Measurements from ENCODE around the gene PGLYRP4.

The PGLYRP4 gene

GRCh38 chr1:153362187-153362775 lies 13.6 kb upstream of the PGLYRP4 start:
- 57% methylated on average over 3 of the region's 3 CpGs for WGBS
- Histone ChIP-seq H2BK15ac (ENCODE audit: low read depth, poor library complexity, severe bottlenecking) (no peak overlapping the region), H3K9me3 (ENCODE audit: control insufficient read depth, low read length) (no peaks in the 10 kb centered on the region), H3K4ac (ENCODE audit: low read depth in 1 of 2, low read length in 2 of 2) (no peak overlapping the region), H3K23ac (ENCODE audit: low read length in 2 of 2) (no peak overlapping the region), H4K8ac (ENCODE audit: low read length) (no peak overlapping the region), H3K27me3 (ENCODE audit: control insufficient read depth in 1 of 2, insufficient read depth in 1 of 2, low read length in 2 of 2) (peaks cover 26 to 79% of the 10 kb centered on the region in 2 experiments), H3K4me3 (ENCODE audit: insufficient read depth in 1 of 2, low read depth in 1 of 2, low read length in 2 of 2) (no peak overlapping the region), H3K18ac (ENCODE audit: low read depth in 1 of 2, low read length in 2 of 2) (no peak overlapping the region), H2BK5ac (ENCODE audit: low read depth, low read length, poor library complexity, severe bottlenecking) (no peak overlapping the region), H3K9ac (ENCODE audit: low read length) (no peak overlapping the region), H4K91ac (ENCODE audit: low read length) (no peak overlapping the region), H3K27ac (ENCODE audit: low read length, poor library complexity, severe bottlenecking) (no peak overlapping the region), H3K14ac (ENCODE audit: low read length in 2 of 2) (no peak overlapping the region), H2AFZ (ENCODE audit: low read depth, low read length) (no peak overlapping the region), H3K36me3 (ENCODE audit: control insufficient read depth in 1 of 2, insufficient read depth in 2 of 2, low read depth in 1 of 2, low read length in 2 of 2) (no peaks in the 10 kb centered on the region), H2BK120ac (ENCODE audit: low read depth, low read length) (no peak overlapping the region), H2BK12ac (ENCODE audit: low read length in 2 of 2) (no peak overlapping the region), H3K4me2 (ENCODE audit: low read length, poor library complexity, severe bottlenecking) (no peak overlapping the region), H3K79me1 (replicated peaks; ENCODE audit: low read length, poor library complexity, severe bottlenecking) (no peaks in the 10 kb centered on the region), H2AK5ac (ENCODE audit: low read length, severe bottlenecking) (no peak overlapping the region), H3K4me1 (ENCODE audit: control insufficient read depth, insufficient read depth, low read depth, low read length) (no peaks in the 10 kb centered on the region)
- no peak for DNase-seq

- Histone ChIP-seq H2BK120ac (ENCODE audit: low read depth, low read length) (no peak overlapping the region), H3K79me1 (replicated peaks; ENCODE audit: low read length, poor library complexity, severe bottlenecking) (no peaks in the 10 kb centered on the region), H2BK15ac (ENCODE audit: low read depth, poor library complexity, severe bottlenecking) (no peak overlapping the region), H3K4ac (ENCODE audit: low read depth in 1 of 2, low read length in 2 of 2) (no peak overlapping the region), H2AK5ac (ENCODE audit: low read length, severe bottlenecking) (no peak overlapping the region), H3K18ac (ENCODE audit: low read depth in 1 of 2, low read length in 2 of 2) (no peak overlapping the region), H3K14ac (ENCODE audit: low read length in 2 of 2) (no peak overlapping the region), H3K27ac (ENCODE audit: low read length, poor library complexity, severe bottlenecking) (no peak overlapping the region), H3K23ac (ENCODE audit: low read length in 2 of 2) (no peak overlapping the region), H4K8ac (ENCODE audit: low read length) (no peak overlapping the region), H3K9me3 (ENCODE audit: control insufficient read depth, low read length) (no peaks in the 10 kb centered on the region), H3K36me3 (ENCODE audit: control insufficient read depth in 1 of 2, insufficient read depth in 2 of 2, low read depth in 1 of 2, low read length in 2 of 2) (no peaks in the 10 kb centered on the region), H2BK5ac (ENCODE audit: low read depth, low read length, poor library complexity, severe bottlenecking) (no peak overlapping the region), H2AFZ (ENCODE audit: low read depth, low read length) (no peak overlapping the region), H3K27me3 (ENCODE audit: control insufficient read depth in 1 of 2, insufficient read depth in 1 of 2, low read length in 2 of 2) (peaks cover 26 to 82% of the 10 kb centered on the region in 2 experiments), H3K4me2 (ENCODE audit: low read length, poor library complexity, severe bottlenecking) (no peak overlapping the region), H3K4me1 (ENCODE audit: control insufficient read depth, insufficient read depth, low read depth, low read length) (no peaks in the 10 kb centered on the region), H3K4me3 (ENCODE audit: insufficient read depth in 1 of 2, low read depth in 1 of 2, low read length in 2 of 2) (no peak overlapping the region), H3K9ac (ENCODE audit: low read length) (no peak overlapping the region), H2BK12ac (ENCODE audit: low read length in 2 of 2) (no peak overlapping the region), H4K91ac (ENCODE audit: low read length) (no peak overlapping the region)
- DNase-seq: no peak
- WGBS: 38% methylated on average over 4 of the region's 4 CpGs
These were observed 13.0 kb upstream of the PGLYRP4 start for GRCh38 chr1:153361480-153362109.

DNA sequence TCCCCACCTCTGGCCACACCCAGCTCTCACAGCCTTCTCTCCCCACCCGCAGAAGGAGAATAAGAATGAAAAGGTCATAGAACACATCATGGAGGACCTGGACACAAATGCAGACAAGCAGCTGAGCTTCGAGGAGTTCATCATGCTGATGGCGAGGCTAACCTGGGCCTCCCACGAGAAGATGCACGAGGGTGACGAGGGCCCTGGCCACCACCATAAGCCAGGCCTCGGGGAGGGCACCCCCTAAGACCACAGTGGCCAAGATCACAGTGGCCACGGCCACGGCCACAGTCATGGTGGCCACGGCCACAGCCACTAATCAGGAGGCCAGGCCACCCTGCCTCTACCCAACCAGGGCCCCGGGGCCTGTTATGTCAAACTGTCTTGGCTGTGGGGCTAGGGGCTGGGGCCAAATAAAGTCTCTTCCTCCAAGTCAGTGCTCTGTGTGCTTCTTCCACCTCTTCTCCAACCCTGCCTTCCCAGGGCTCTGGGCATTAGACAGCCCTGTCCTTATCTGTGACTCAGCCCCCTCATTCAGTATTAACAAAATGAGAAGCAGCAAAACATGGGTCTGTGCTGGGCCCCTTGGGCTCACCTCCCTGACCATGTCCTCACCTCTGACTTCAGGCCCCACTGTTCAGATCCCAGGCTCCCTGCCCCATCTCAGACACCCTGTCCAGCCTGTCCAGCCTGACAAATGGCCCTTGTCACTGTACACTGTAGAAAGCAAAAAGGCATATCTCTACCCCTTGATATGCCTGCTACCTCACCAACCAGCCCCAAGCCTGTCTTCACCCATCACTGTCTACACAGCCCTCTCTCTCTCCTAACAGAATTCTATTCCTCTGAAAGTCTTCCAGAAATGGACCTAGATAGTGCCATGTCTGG lies 12.2 kb upstream of the PGLYRP4 start:
- no peak overlapping the region for H2AK5ac ChIP-seq (ENCODE audit: low read length, severe bottlenecking)
- H3K4me3 ChIP-seq (ENCODE audit: insufficient read depth in 1 of 2, low read depth in 1 of 2, low read length in 2 of 2): no peak overlapping the region
- H3K4me2 ChIP-seq (ENCODE audit: low read length, poor library complexity, severe bottlenecking): no peak overlapping the region
- H3K18ac ChIP-seq (ENCODE audit: low read depth in 1 of 2, low read length in 2 of 2): no peak overlapping the region
- no peaks in the 10 kb centered on the region for H3K4me1 ChIP-seq (ENCODE audit: control insufficient read depth, insufficient read depth, low read depth, low read length)
- no peak overlapping the region for H2AFZ ChIP-seq (ENCODE audit: low read depth, low read length)
- H3K9ac ChIP-seq (ENCODE audit: low read length): no peak overlapping the region
- no peaks in the 10 kb centered on the region for H3K79me1 ChIP-seq (replicated peaks; ENCODE audit: low read length, poor library complexity, severe bottlenecking)
- H3K14ac ChIP-seq (ENCODE audit: low read length in 2 of 2): no peak overlapping the region
- 77% methylated on average over 11 of the region's 11 CpGs for WGBS
- no peak overlapping the region for H2BK120ac ChIP-seq (ENCODE audit: low read depth, low read length)
- H2BK15ac ChIP-seq (ENCODE audit: low read depth, poor library complexity, severe bottlenecking): no peak overlapping the region
- H3K9me3 ChIP-seq (ENCODE audit: control insufficient read depth, low read length): no peaks in the 10 kb centered on the region
- H4K91ac ChIP-seq (ENCODE audit: low read length): peak overlapping the region; percentile 8
- H3K4ac ChIP-seq (ENCODE audit: low read depth in 1 of 2, low read length in 2 of 2): no peak overlapping the region
- no peak overlapping the region for H4K8ac ChIP-seq (ENCODE audit: low read length)
- peaks cover 24 to 82% of the 10 kb centered on the region in 2 experiments for H3K27me3 ChIP-seq (ENCODE audit: control insufficient read depth in 1 of 2, insufficient read depth in 1 of 2, low read length in 2 of 2)
- H2BK12ac ChIP-seq (ENCODE audit: low read length in 2 of 2): no peak overlapping the region
- H3K23ac ChIP-seq (ENCODE audit: low read length in 2 of 2): no peak overlapping the region
- DNase-seq: no peak
- no peaks in the 10 kb centered on the region for H3K36me3 ChIP-seq (ENCODE audit: control insufficient read depth in 1 of 2, insufficient read depth in 2 of 2, low read depth in 1 of 2, low read length in 2 of 2)
- no peak overlapping the region for H3K27ac ChIP-seq (ENCODE audit: low read length, poor library complexity, severe bottlenecking)
- H2BK5ac ChIP-seq (ENCODE audit: low read depth, low read length, poor library complexity, severe bottlenecking): no peak overlapping the region

DNA sequence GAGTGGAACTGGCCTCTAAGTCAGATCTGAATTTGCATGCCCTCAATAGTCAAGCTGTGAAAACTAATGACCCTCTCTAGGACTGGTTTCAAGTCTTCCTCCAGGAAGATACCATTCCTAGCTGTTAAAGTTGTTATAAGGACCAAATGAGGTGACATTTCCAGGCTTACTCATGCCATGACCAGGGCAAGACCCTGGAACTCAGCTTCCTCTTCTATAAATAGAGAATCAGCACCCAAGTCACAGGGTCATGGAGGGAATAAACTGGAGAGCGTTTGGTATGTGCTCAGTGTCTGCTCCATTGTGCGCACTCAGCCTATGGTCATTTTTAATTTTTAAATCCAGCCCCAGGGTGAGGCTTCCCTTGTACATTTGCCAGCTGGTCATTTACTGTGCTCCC lies 11.5 kb upstream of the PGLYRP4 start:
- Histone ChIP-seq H2BK5ac (ENCODE audit: low read depth, low read length, poor library complexity, severe bottlenecking) (no peak overlapping the region), H2AFZ (ENCODE audit: low read depth, low read length) (no peak overlapping the region), H3K23ac (ENCODE audit: low read length in 2 of 2) (no peak overlapping the region), H2AK5ac (ENCODE audit: low read length, severe bottlenecking) (no peak overlapping the region), H3K9ac (ENCODE audit: low read length) (no peak overlapping the region), H3K27ac (ENCODE audit: low read length, poor library complexity, severe bottlenecking) (no peak overlapping the region), H3K79me1 (replicated peaks; ENCODE audit: low read length, poor library complexity, severe bottlenecking) (no peaks in the 10 kb centered on the region), H3K4me3 (ENCODE audit: insufficient read depth in 1 of 2, low read depth in 1 of 2, low read length in 2 of 2) (no peak overlapping the region), H2BK120ac (ENCODE audit: low read depth, low read length) (no peak overlapping the region), H3K27me3 (ENCODE audit: control insufficient read depth in 1 of 2, insufficient read depth in 1 of 2, low read length in 2 of 2) (peaks cover 17 to 81% of the 10 kb centered on the region in 2 experiments), H4K8ac (ENCODE audit: low read length) (no peak overlapping the region), H2BK12ac (ENCODE audit: low read length in 2 of 2) (no peak overlapping the region), H3K14ac (ENCODE audit: low read length in 2 of 2) (no peak overlapping the region), H3K4me1 (ENCODE audit: control insufficient read depth, insufficient read depth, low read depth, low read length) (no peaks in the 10 kb centered on the region), H4K91ac (ENCODE audit: low read length) (no peak overlapping the region), H3K4ac (ENCODE audit: low read depth in 1 of 2, low read length in 2 of 2) (no peak overlapping the region), H3K18ac (ENCODE audit: low read depth in 1 of 2, low read length in 2 of 2) (no peak overlapping the region), H2BK15ac (ENCODE audit: low read depth, poor library complexity, severe bottlenecking) (no peak overlapping the region), H3K9me3 (ENCODE audit: control insufficient read depth, low read length) (no peaks in the 10 kb centered on the region), H3K4me2 (ENCODE audit: low read length, poor library complexity, severe bottlenecking) (no peak overlapping the region), H3K36me3 (ENCODE audit: control insufficient read depth in 1 of 2, insufficient read depth in 2 of 2, low read depth in 1 of 2, low read length in 2 of 2) (no peaks in the 10 kb centered on the region)
- DNase-seq: no peak
- WGBS: 87% methylated on average over 2 of the region's 2 CpGs

Data from mesenchymal stem cell (in vitro differentiated cells and primary cell).